Measurements from ENCODE around the gene CDC42EP5. TPM values are rescaled to one million over a fixed set of nuclear protein-coding genes. Genes with fewer than 3 reads are reported as not detected.

Gene CDC42EP5
- total and polyA plus RNA-seq, 5 donors from 2014 or later, result not detected

- Histone ChIP-seq H3K9me3 (ENCODE audit: control insufficient read depth in 2 of 2, low read length in 2 of 2) (no peaks in the 10 kb centered on the region), H3K4me3 (ENCODE audit: low read depth, low read length) (no peak overlapping the region), H3K27me3 (ENCODE audit: control insufficient read depth, insufficient read depth, low read length) (no peaks in the 10 kb centered on the region), H3K27ac (ENCODE audit: insufficient read depth, low read length, poor library complexity, severe bottlenecking) (no peak overlapping the region), H3K36me3 (ENCODE audit: control insufficient read depth, insufficient read depth, low read length) (peaks cover 84% of the 10 kb centered on the region), H3K4me1 (ENCODE audit: control insufficient read depth, insufficient read depth, low read length, poor library complexity, severe bottlenecking) (peaks cover 30% of the 10 kb centered on the region)
- no peak for ATAC-seq (ENCODE audit: low read depth in 2 of 2)
- H3K4me3 Mint-ChIP-seq, result peak overlapping the region in 1 of 4 donors; percentile 86
- peaks cover 5 to 57% (median 32%) of the 10 kb centered on the region in 4 donors for H3K4me1 Mint-ChIP-seq
- DNase-seq, result no peak
- H3K36me3 Mint-ChIP-seq, result peaks cover 31% of the 10 kb centered on the region
- H3K9me3 Mint-ChIP-seq, result peaks cover 0 to 1% (median 0%) of the 10 kb centered on the region in 7 donors
- no peaks in the 10 kb centered on the region for H3K27me3 Mint-ChIP-seq
- H3K27ac Mint-ChIP-seq, result no peak overlapping the region
These were observed 18.9 kb downstream of the CDC42EP5 start for GRCh38 chr19:54453921-54454780.

- peaks cover 5 to 59% (median 32%) of the 10 kb centered on the region in 4 donors for H3K4me1 Mint-ChIP-seq
- no peak overlapping the region for H3K27ac ChIP-seq (ENCODE audit: insufficient read depth, low read length, poor library complexity, severe bottlenecking)
- peak overlapping the region in 2 of 4 donors; percentile 43 to 86 for H3K4me3 Mint-ChIP-seq
- peak overlapping the region in 1 of 3 donors; percentile 86 for H3K27ac Mint-ChIP-seq
- peaks cover 39% of the 10 kb centered on the region for H3K4me1 ChIP-seq (ENCODE audit: control insufficient read depth, insufficient read depth, low read length, poor library complexity, severe bottlenecking)
- peaks cover 68% of the 10 kb centered on the region for H3K36me3 ChIP-seq (ENCODE audit: control insufficient read depth, insufficient read depth, low read length)
- H3K27me3 Mint-ChIP-seq, result peaks cover 11% of the 10 kb centered on the region
- H3K36me3 Mint-ChIP-seq, result peaks cover 17% of the 10 kb centered on the region
- H3K27me3 ChIP-seq (ENCODE audit: control insufficient read depth, insufficient read depth, low read length), result no peaks in the 10 kb centered on the region
- peaks cover 0 to 4% (median 0%) of the 10 kb centered on the region in 7 donors for H3K9me3 Mint-ChIP-seq
- no peak overlapping the region for H3K4me3 ChIP-seq (ENCODE audit: low read depth, low read length)
- ATAC-seq (ENCODE audit: low read depth in 2 of 2), result no peak
- no peak for DNase-seq
- no peaks in the 10 kb centered on the region for H3K9me3 ChIP-seq (ENCODE audit: control insufficient read depth in 2 of 2, low read length in 2 of 2)
These were observed 20.5 kb downstream of the CDC42EP5 start for GRCh38 chr19:54452626-54453025.

GRCh38 chr19:54451997-54452396 is 21.1 kb downstream of the CDC42EP5 start:
- Histone ChIP-seq H3K36me3 (ENCODE audit: control insufficient read depth, insufficient read depth, low read length) (peaks cover 64% of the 10 kb centered on the region), H3K4me3 (ENCODE audit: low read depth, low read length) (no peak overlapping the region), H3K4me1 (ENCODE audit: control insufficient read depth, insufficient read depth, low read length, poor library complexity, severe bottlenecking) (peaks cover 45% of the 10 kb centered on the region), H3K9me3 (ENCODE audit: control insufficient read depth in 2 of 2, low read length in 2 of 2) (no peaks in the 10 kb centered on the region), H3K27ac (ENCODE audit: insufficient read depth, low read length, poor library complexity, severe bottlenecking) (peak overlapping the region; percentile 31), H3K27me3 (ENCODE audit: control insufficient read depth, insufficient read depth, low read length) (no peaks in the 10 kb centered on the region)
- ATAC-seq (ENCODE audit: low read depth in 2 of 2) (no peak), DNase-seq (no peak)
- peaks cover 11% of the 10 kb centered on the region for H3K27me3 Mint-ChIP-seq
- peaks cover 0 to 4% (median 0%) of the 10 kb centered on the region in 7 donors for H3K9me3 Mint-ChIP-seq
- peak overlapping the region in 1 of 3 donors; percentile 79 for H3K27ac Mint-ChIP-seq
- H3K4me1 Mint-ChIP-seq, result peaks cover 5 to 65% (median 34%) of the 10 kb centered on the region in 4 donors
- H3K4me3 Mint-ChIP-seq, result peak overlapping the region; percentile 43 to 98 (median 97)
- peaks cover 17% of the 10 kb centered on the region for H3K36me3 Mint-ChIP-seq

GRCh38 chr19:54451331-54451871 is 21.7 kb downstream of the CDC42EP5 start:
- Histone ChIP-seq H3K4me1 (ENCODE audit: control insufficient read depth, insufficient read depth, low read length, poor library complexity, severe bottlenecking) (peaks cover 46% of the 10 kb centered on the region), H3K4me3 (ENCODE audit: low read depth, low read length) (no peak overlapping the region), H3K27ac (ENCODE audit: insufficient read depth, low read length, poor library complexity, severe bottlenecking) (peak overlapping the region; percentile 97), H3K27me3 (ENCODE audit: control insufficient read depth, insufficient read depth, low read length) (no peaks in the 10 kb centered on the region), H3K36me3 (ENCODE audit: control insufficient read depth, insufficient read depth, low read length) (peaks cover 59% of the 10 kb centered on the region), H3K9me3 (ENCODE audit: control insufficient read depth in 2 of 2, low read length in 2 of 2) (no peaks in the 10 kb centered on the region)
- H3K4me3 Mint-ChIP-seq, result peak overlapping the region; percentile 93 to 98 (median 97)
- H3K36me3 Mint-ChIP-seq, result peaks cover 17% of the 10 kb centered on the region
- H3K27me3 Mint-ChIP-seq, result peaks cover 11% of the 10 kb centered on the region
- peak overlapping the region in 2 of 3 donors; percentile 67 to 100 for H3K27ac Mint-ChIP-seq
- DNase-seq, result no peak
- H3K9me3 Mint-ChIP-seq, result peaks cover 0 to 4% (median 0%) of the 10 kb centered on the region in 7 donors
- ATAC-seq (ENCODE audit: low read depth in 2 of 2), result no peak
- H3K4me1 Mint-ChIP-seq, result peaks cover 5 to 69% (median 37%) of the 10 kb centered on the region in 4 donors

- H3K4me3 Mint-ChIP-seq, result peak overlapping the region; percentile 93 to 98 (median 97)
- Histone ChIP-seq H3K4me3 (ENCODE audit: low read depth, low read length) (peak overlapping the region; percentile 92), H3K27me3 (ENCODE audit: control insufficient read depth, insufficient read depth, low read length) (no peaks in the 10 kb centered on the region), H3K27ac (ENCODE audit: insufficient read depth, low read length, poor library complexity, severe bottlenecking) (peak overlapping the region; percentile 97), H3K36me3 (ENCODE audit: control insufficient read depth, insufficient read depth, low read length) (peaks cover 48% of the 10 kb centered on the region), H3K9me3 (ENCODE audit: control insufficient read depth in 2 of 2, low read length in 2 of 2) (no peaks in the 10 kb centered on the region), H3K4me1 (ENCODE audit: control insufficient read depth, insufficient read depth, low read length, poor library complexity, severe bottlenecking) (peaks cover 46% of the 10 kb centered on the region)
- ATAC-seq (ENCODE audit: low read depth in 2 of 2) (no peak), DNase-seq (no peak)
- H3K9me3 Mint-ChIP-seq, result peaks cover 0 to 4% (median 0%) of the 10 kb centered on the region in 7 donors
- H3K27ac Mint-ChIP-seq, result peak overlapping the region; percentile 95 to 100 (median 98)
- peaks cover 21% of the 10 kb centered on the region for H3K36me3 Mint-ChIP-seq
- H3K27me3 Mint-ChIP-seq, result peaks cover 11% of the 10 kb centered on the region
- peaks cover 5 to 69% (median 37%) of the 10 kb centered on the region in 4 donors for H3K4me1 Mint-ChIP-seq
These were observed 23.4 kb downstream of the CDC42EP5 start for GRCh38 chr19:54449701-54450069.

GRCh38 chr19:54448774-54449700 is 24.1 kb downstream of the CDC42EP5 start, which contains the start of gene LENG8:
TSS of gene LENG8 (plus strand) at chr19:54449199. CDS start at chr19:54451345, 2,146 bp downstream.
- ATAC-seq (ENCODE audit: low read depth in 2 of 2) (peak; percentile 92 to 94), DNase-seq (peak; percentile 96 to 99 (median 99))
- Histone ChIP-seq H3K36me3 (ENCODE audit: control insufficient read depth, insufficient read depth, low read length) (peaks cover 44% of the 10 kb centered on the region), H3K27me3 (ENCODE audit: control insufficient read depth, insufficient read depth, low read length) (no peaks in the 10 kb centered on the region), H3K4me1 (ENCODE audit: control insufficient read depth, insufficient read depth, low read length, poor library complexity, severe bottlenecking) (peaks cover 46% of the 10 kb centered on the region), H3K9me3 (ENCODE audit: control insufficient read depth in 2 of 2, low read length in 2 of 2) (no peaks in the 10 kb centered on the region), H3K27ac (ENCODE audit: insufficient read depth, low read length, poor library complexity, severe bottlenecking) (peak within 1 kb of the TSS; percentile 97), H3K4me3 (ENCODE audit: low read depth, low read length) (peak within 1 kb of the TSS; percentile 92)
- Mint-ChIP-seq H3K4me1 (peaks cover 5 to 69% (median 37%) of the 10 kb centered on the region in 4 donors), H3K27ac (peak within 1 kb of the TSS; percentile 98 to 100 (median 100)), H3K27me3 (peaks cover 11% of the 10 kb centered on the region), H3K36me3 (peaks cover 21% of the 10 kb centered on the region), H3K9me3 (peaks cover 0 to 4% (median 0%) of the 10 kb centered on the region in 7 donors), H3K4me3 (peak within 1 kb of the TSS; percentile 93 to 98 (median 97))
